ENCODE measurements around the gene BANK1. TPM values are rescaled to one million over a fixed set of nuclear protein-coding genes. Genes with fewer than 3 reads are reported as not detected.

BANK1 gene
- total RNA-seq, 1 experiment from 2014 or later = 1.1 TPM

DNA sequence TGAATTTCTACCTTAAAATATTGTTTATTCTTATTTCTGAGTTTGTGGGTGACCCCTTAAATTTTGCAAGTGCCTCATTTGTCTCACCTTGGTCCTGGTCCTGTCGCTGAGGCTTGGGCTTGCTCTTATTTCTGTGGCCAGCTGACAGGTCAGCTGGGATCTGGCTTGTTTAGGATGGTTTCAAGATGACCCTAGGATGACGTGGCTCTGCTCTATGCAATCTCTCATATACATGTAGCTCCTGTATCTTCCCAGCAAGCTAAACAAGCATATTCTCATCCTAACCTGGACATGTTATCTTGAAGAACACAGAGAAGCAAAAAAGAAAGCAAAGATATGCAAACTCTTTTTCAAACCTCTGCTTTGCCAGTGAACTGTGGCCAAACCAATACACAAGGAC is 158.4 kb downstream of the BANK1 start:
- Histone ChIP-seq H3K27me3 (ENCODE audit: insufficient read depth, low read length) (no peaks in the 10 kb centered on the region), H3K56ac (ENCODE audit: insufficient read length, low read depth, low read length) (no peak overlapping the region), H2BK15ac (ENCODE audit: low read depth, low read length) (no peak overlapping the region), H3K23me2 (ENCODE audit: insufficient read length, low read depth, low read length, poor library complexity, severe bottlenecking) (no peaks in the 10 kb centered on the region), H2BK20ac (ENCODE audit: low read depth, low read length, poor library complexity, severe bottlenecking) (peak overlapping the region; percentile 90), H3K79me2 (ENCODE audit: insufficient read depth, low read length) (no peaks in the 10 kb centered on the region), H2BK12ac (ENCODE audit: insufficient read length, low read depth, low read length) (peak overlapping the region; percentile 87), H3K9ac (ENCODE audit: extremely low read depth, insufficient read length, low read length) (no peak overlapping the region), H3K79me1 (ENCODE audit: insufficient read depth, low read depth, low read length, poor library complexity, severe bottlenecking) (no peaks in the 10 kb centered on the region), H3K14ac (ENCODE audit: insufficient read depth, low read length) (no peak overlapping the region), H2BK120ac (ENCODE audit: low read depth, low read length, poor library complexity, severe bottlenecking) (no peak overlapping the region), H3K4ac (ENCODE audit: low read depth, low read length) (no peak overlapping the region), H3K4me1 (ENCODE audit: insufficient read depth, low read length) (peaks cover 15% of the 10 kb centered on the region), H3K27ac (ENCODE audit: insufficient read length, low read depth, low read length) (no peak overlapping the region), H4K20me1 (ENCODE audit: control insufficient read depth, insufficient read depth, insufficient read length) (no peaks in the 10 kb centered on the region), H2AFZ (ENCODE audit: low read length) (no peak overlapping the region), H4K91ac (ENCODE audit: insufficient read length, low read depth, low read length) (no peak overlapping the region), H4K8ac (replicated peaks; ENCODE audit: insufficient read length, low read depth, low read length) (no peak overlapping the region), H3K4me2 (ENCODE audit: insufficient read depth, insufficient read length, low read length) (no peak overlapping the region), H2BK5ac (ENCODE audit: insufficient read length, low read length) (no peak overlapping the region), H3K9me3 (ENCODE audit: control insufficient read depth, low read depth, low read length) (no peaks in the 10 kb centered on the region), H3T11ph (ENCODE audit: low read length) (no peak overlapping the region), H3K23ac (ENCODE audit: insufficient read length, low read depth, low read length) (no peak overlapping the region), H3K18ac (ENCODE audit: insufficient read length, low read depth, low read length) (no peak overlapping the region), H2AK5ac (ENCODE audit: insufficient read length, low read length) (no peak overlapping the region), H4K5ac (ENCODE audit: insufficient read length, low read depth, low read length) (no peak overlapping the region)
- no peak for DNase-seq
- no peaks in the 10 kb centered on the region; a peak in 1 of 5 replicates for H3K9me3 Mint-ChIP-seq
- no CpG with 5 or more reads among the region's 2 CpGs for WGBS (ENCODE audit: extremely low coverage, insufficient read length, low lambda C conversion rate)
- H3K4me3 Mint-ChIP-seq = no peak overlapping the region
- TF ChIP-seq, protein P1, sequence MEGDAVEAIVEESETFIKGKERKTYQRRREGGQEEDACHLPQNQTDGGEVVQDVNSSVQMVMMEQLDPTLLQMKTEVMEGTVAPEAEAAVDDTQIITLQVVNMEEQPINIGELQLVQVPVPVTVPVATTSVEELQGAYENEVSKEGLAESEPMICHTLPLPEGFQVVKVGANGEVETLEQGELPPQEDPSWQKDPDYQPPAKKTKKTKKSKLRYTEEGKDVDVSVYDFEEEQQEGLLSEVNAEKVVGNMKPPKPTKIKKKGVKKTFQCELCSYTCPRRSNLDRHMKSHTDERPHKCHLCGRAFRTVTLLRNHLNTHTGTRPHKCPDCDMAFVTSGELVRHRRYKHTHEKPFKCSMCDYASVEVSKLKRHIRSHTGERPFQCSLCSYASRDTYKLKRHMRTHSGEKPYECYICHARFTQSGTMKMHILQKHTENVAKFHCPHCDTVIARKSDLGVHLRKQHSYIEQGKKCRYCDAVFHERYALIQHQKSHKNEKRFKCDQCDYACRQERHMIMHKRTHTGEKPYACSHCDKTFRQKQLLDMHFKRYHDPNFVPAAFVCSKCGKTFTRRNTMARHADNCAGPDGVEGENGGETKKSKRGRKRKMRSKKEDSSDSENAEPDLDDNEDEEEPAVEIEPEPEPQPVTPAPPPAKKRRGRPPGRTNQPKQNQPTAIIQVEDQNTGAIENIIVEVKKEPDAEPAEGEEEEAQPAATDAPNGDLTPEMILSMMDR (conservative IDR thresholded peaks at IDR 0.05) = no peak
- H3K27me3 Mint-ChIP-seq (ENCODE audit: low read depth) = no peaks in the 10 kb centered on the region
- H3K4me1 Mint-ChIP-seq = peaks cover 43 to 49% of the 10 kb centered on the region in 2 experiments
- H3K36me3 Mint-ChIP-seq (ENCODE audit: insufficient read depth in 1 of 3, low read depth in 3 of 3) = no peaks in the 10 kb centered on the region
- H3K27ac Mint-ChIP-seq = peak overlapping the region in 1 of 3 experiments; percentile 71; a peak in 3 of 7 replicates

Data from H9 (cell line).